Superior temporal gyrus (tissue), 1 donor: ENCODE data around the gene NLRP12.
"Not testable (repeated sequence)": the region's sequence is repeated elsewhere in the genome, so short reads cannot be mapped to it uniquely, and the experiment has no call there.

Experiments used
- DNase-seq: peaks from one replicate; pipeline ENCODE4 v3.0.0-alpha.2; 2016; ENCODE audit errors: extremely low spot score

Gene NLRP12

DNA sequence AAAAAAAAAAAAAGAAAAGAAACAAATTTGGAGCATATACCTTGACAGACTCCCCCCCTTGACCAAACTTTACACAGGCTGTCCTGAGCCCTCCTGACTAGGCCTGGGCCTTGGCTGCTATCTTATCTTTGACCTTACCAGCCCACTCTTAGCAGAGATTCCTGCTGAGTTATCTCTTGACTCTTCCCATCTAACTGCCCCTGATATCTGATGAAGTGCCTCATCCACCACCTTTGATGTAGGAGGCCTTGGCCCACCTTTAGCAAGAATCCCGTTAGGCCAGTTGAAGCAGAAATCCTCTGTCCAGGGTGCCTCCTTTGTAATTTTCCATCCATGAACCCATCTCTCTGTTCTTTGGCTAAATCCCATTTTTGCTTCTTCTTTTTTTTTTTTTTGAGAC lies 43.6 kb downstream of the NLRP12 start:
- no peak for DNase-seq

DNA sequence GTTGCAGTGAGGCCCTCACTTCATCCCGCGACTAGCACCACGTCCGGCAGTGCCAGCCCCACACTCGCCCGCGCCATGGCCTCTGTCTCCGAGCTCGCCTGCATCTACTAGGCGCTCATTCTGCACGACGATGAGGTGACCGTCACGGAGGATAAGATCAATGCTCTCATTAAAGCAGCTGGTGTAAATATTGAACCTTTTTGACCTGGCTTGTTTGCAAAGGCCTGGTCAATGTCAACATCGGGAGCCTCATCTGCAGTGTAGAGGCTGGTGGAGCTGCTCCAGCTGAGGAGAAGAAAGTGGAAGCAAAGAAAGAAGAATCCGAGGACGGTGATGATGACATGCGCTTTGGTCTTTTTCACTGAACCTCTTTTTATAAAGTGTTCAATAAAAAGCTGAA lies 48.6 kb downstream of the NLRP12 start:
- DNase-seq = no peak

- DNase-seq = not testable (repeated sequence)
These were observed 49.6 kb downstream of the NLRP12 start for GRCh38 chr19:53774491-53774890.

- DNase-seq = no peak
These were observed 50.1 kb downstream of the NLRP12 start for GRCh38 chr19:53773999-53774398.

- peak; percentile 79 for DNase-seq
These were observed 51.2 kb downstream of the NLRP12 start for GRCh38 chr19:53772943-53773342.

GRCh38 chr19:53771144-53771543 lies 53.0 kb downstream of the NLRP12 start:
- DNase-seq = no peak

DNA sequence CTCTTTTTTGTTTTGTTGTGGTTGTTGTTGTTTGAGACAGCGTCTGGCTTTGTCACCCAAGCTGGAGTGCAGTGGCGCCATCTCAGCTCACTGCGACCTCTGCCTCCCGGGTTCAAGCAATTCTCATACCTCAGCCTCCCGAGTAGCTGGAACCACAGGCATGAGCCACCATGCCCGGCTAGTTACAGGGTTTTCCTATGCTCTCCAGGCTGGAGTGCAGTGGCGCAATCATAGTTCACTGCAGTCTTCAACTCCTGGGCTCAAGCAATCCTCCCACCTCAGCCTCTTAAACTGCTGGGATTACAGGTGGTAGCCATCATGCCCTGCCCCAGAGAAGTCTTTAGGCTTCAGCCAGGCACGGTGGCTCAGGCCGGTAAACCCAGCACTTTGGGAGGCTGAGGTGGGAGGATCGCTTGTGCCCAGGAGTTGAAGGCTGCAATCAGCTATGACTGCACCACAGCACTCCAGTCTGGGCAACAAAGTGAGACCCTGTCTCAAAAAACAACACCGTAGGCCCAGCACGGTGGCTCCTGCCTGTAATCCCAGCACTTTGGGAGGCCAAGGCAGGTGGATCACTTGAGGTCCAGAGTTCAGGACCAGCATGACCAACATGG lies 54.3 kb downstream of the NLRP12 start:
- not testable (repeated sequence) for DNase-seq

DNA sequence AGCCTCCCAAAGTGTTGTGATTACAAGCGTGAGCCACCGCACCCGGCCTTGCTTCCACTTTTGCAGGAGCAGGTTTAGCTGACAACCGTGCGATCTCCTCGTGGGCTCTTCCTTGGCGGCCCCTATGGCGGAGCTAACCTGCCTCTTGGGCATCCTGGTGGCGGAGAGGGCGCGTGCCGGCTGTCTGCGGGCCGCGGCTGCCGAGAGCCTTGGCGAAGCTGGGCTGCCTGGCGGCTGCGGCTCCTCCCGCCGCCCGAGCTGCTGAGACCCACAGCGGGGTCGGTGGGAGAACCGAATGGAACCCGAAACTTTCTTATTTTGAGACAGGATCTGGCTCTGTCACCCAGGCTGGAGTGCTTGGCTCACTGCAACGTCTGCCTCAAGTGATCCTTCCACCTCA lies 55.7 kb downstream of the NLRP12 start:
- DNase-seq = no peak

DNA sequence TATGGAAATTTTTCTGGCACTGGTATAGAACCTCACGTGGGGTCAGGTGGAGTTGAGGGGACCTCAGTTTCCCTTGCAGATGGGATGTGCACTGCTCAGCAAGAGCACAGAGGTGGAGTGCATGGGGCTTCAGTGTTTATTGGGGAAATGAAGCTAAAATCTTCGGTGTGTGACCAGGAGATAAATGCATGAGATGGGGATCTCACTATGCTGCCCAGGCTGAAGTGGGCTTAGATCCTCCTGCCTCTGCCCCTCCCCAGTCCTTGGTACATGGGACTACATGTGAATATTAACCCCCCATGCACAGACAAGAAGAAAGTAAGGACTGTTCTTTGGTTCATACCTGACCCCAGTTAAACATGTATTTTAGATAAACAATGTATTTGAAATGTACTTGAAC lies 65.1 kb downstream of the NLRP12 start:
- DNase-seq = not testable (repeated sequence)
